ENCODE data around the gene DCST1. TPM values are rescaled to one million over a fixed set of nuclear protein-coding genes. Genes with fewer than 3 reads are reported as not detected.

The DCST1 gene
- total RNA-seq, 1 experiment from 2014 or later: 0.22 TPM

DNA sequence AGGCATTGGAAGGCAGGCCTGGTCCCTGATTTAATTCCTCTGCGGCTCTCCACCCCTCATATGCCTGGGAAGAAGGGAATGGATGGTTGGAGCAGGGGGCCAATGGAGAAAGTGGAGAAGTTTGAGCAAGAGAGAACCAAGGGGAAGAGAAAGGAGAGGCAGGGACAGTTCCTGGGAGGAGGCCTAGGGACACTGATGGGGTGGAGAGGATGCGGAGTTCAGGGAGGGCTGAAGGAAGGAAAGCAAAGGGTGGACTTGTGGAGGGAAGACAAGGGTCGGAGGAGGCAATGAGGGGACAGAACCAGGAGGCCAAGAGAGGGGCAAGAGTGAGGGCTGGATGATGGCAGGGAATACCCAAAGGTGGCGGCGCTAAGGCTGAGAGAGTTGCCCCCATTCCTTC lies 23.9 kb upstream of the DCST1 start:
- intact Hi-C loops (cut with micrococcal nuclease; ENCODE audit: unreplicated experiment): no loop called here
- Histone ChIP-seq H3K4me3 (no peak overlapping the region), H3K79me2 (ENCODE audit: low read depth) (peaks cover 45% of the 10 kb centered on the region), H3K9me2 (ENCODE audit: insufficient read depth) (no peaks in the 10 kb centered on the region), H3K36me3 (ENCODE audit: low read depth) (no peaks in the 10 kb centered on the region), H4K20me1 (ENCODE audit: insufficient read depth) (peaks cover 36% of the 10 kb centered on the region), H3K4me1 (replicated peaks; ENCODE audit: insufficient read depth) (peaks cover 4% of the 10 kb centered on the region), H2AFZ (no peak overlapping the region), H3K27ac (no peak overlapping the region), H3K27me3 (ENCODE audit: insufficient read depth, low read depth) (no peaks in the 10 kb centered on the region), H3K4me2 (no peak overlapping the region), H3F3A (ENCODE audit: insufficient read depth, low read depth) (peaks cover 27% of the 10 kb centered on the region), H3K9me3 (ENCODE audit: insufficient read depth, low read depth) (no peaks in the 10 kb centered on the region)
- TF ChIP-seq EZH2 (IDR thresholded peaks at IDR 0.05; ENCODE audit: low read depth): no peak
- TF ChIP-seq, protein P1, sequence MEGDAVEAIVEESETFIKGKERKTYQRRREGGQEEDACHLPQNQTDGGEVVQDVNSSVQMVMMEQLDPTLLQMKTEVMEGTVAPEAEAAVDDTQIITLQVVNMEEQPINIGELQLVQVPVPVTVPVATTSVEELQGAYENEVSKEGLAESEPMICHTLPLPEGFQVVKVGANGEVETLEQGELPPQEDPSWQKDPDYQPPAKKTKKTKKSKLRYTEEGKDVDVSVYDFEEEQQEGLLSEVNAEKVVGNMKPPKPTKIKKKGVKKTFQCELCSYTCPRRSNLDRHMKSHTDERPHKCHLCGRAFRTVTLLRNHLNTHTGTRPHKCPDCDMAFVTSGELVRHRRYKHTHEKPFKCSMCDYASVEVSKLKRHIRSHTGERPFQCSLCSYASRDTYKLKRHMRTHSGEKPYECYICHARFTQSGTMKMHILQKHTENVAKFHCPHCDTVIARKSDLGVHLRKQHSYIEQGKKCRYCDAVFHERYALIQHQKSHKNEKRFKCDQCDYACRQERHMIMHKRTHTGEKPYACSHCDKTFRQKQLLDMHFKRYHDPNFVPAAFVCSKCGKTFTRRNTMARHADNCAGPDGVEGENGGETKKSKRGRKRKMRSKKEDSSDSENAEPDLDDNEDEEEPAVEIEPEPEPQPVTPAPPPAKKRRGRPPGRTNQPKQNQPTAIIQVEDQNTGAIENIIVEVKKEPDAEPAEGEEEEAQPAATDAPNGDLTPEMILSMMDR (conservative IDR thresholded peaks at IDR 0.05): no peak
- POLR2A ChIA-PET (ENCODE audit: unreplicated experiment): no interaction called here
- no TSS peak for BruUV-seq (replicated peaks)
- CTCF ChIA-PET: no interaction called here
- no peak for DNase-seq

DNA sequence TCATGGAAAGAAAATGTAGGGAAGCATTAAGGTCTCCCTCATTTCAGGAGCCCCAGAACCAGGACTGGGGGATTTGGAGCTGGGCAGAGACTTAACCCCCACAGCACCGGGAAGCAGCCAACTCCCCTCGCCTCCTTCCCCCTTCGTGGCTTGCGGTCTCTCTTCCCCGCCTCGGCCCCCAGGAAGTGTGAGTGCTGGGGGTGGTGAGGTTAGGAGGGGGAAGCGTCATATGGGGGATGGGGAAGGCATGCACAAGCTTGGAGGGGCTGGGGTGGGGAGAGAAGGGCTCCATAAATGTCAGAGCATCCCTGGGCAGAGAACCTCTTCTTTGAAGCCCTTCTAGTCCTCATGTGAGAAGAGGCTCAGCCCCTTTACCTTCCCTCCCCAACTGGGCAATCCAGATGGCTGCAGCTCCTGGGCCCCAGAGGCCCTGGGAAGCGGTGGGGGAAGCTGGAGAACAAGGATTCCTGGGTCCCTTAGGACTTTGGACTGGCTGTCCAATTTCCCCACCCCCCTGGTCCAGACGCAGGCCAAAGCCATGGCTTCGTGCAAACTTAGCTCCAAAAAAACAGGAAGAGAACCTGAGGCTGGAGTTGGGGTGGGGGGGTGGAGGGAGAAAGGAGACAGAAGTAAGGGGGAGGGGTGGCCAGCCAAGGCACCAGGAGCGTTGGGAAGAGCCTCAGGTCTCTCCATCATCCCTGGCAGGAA lies 23.3 kb upstream of the DCST1 start:
- TF ChIP-seq EZH2 (IDR thresholded peaks at IDR 0.05; ENCODE audit: low read depth): no peak
- no peak overlapping the region for H3K27ac ChIP-seq
- peaks cover 36% of the 10 kb centered on the region for H4K20me1 ChIP-seq (ENCODE audit: insufficient read depth)
- intact Hi-C loops (cut with micrococcal nuclease; ENCODE audit: unreplicated experiment): no loop called here
- H3K4me1 ChIP-seq (replicated peaks; ENCODE audit: insufficient read depth): no peaks in the 10 kb centered on the region; the same call in none of the 2 replicates
- no peaks in the 10 kb centered on the region for H3K27me3 ChIP-seq (ENCODE audit: insufficient read depth, low read depth)
- no peaks in the 10 kb centered on the region for H3K9me2 ChIP-seq (ENCODE audit: insufficient read depth)
- BruUV-seq (replicated peaks): no TSS peak
- H3K4me2 ChIP-seq: no peak overlapping the region
- H3K79me2 ChIP-seq (ENCODE audit: low read depth): peaks cover 38% of the 10 kb centered on the region
- POLR2A ChIA-PET (ENCODE audit: unreplicated experiment): no interaction called here
- no peaks in the 10 kb centered on the region for H3K36me3 ChIP-seq (ENCODE audit: low read depth)
- peaks cover 29% of the 10 kb centered on the region for H3F3A ChIP-seq (ENCODE audit: insufficient read depth, low read depth)
- no peaks in the 10 kb centered on the region for H3K9me3 ChIP-seq (ENCODE audit: insufficient read depth, low read depth)
- CTCF ChIA-PET: interaction anchor here (0.5 kb wide), 1 partner anchor 476 kb away, joined by 3 read pairs; no protein-coding TSS in a partner anchor
- H2AFZ ChIP-seq: no peak overlapping the region
- no peak for DNase-seq
- H3K4me3 ChIP-seq: no peak overlapping the region

- no peaks in the 10 kb centered on the region for H3K27me3 ChIP-seq (ENCODE audit: insufficient read depth, low read depth)
- H3K4me1 ChIP-seq (replicated peaks; ENCODE audit: insufficient read depth): no peaks in the 10 kb centered on the region; the same call in none of the 2 replicates
- intact Hi-C loops (cut with micrococcal nuclease; ENCODE audit: unreplicated experiment): no loop called here
- no peaks in the 10 kb centered on the region for H3K9me2 ChIP-seq (ENCODE audit: insufficient read depth)
- H3K9me3 ChIP-seq (ENCODE audit: insufficient read depth, low read depth): no peaks in the 10 kb centered on the region
- TF ChIP-seq, protein P1 (conservative IDR thresholded peaks at IDR 0.05): no peak
- TF ChIP-seq EZH2 (IDR thresholded peaks at IDR 0.05; ENCODE audit: low read depth): no peak
- no peak overlapping the region for H2AFZ ChIP-seq
- H3K4me2 ChIP-seq: no peak overlapping the region
- CTCF ChIA-PET: no interaction called here
- no peaks in the 10 kb centered on the region for H3K36me3 ChIP-seq (ENCODE audit: low read depth)
- peaks cover 32% of the 10 kb centered on the region for H3K79me2 ChIP-seq (ENCODE audit: low read depth)
- H3K27ac ChIP-seq: no peak overlapping the region
- peaks cover 36% of the 10 kb centered on the region for H4K20me1 ChIP-seq (ENCODE audit: insufficient read depth)
- H3F3A ChIP-seq (ENCODE audit: insufficient read depth, low read depth): peaks cover 29% of the 10 kb centered on the region
- POLR2A ChIA-PET (ENCODE audit: unreplicated experiment): no interaction called here
- H3K4me3 ChIP-seq: no peak overlapping the region
- no peak for DNase-seq
- BruUV-seq (replicated peaks): no TSS peak
These were observed 22.6 kb upstream of the DCST1 start for GRCh38 chr1:155011004-155011416.
